TTC549 (cell line): ENCODE results near the gene TIMP3.
"Not testable (repeated sequence)": the region's sequence is repeated elsewhere in the genome, so short reads cannot be mapped to it uniquely, and the experiment has no call there.

Experiments used
- FAIRE-seq: peaks from 2 replicates; lab custom pipeline; 2012; peaks lifted over from hg19 to GRCh38; lab: Jason Lieb, UNC

Gene TIMP3

DNA sequence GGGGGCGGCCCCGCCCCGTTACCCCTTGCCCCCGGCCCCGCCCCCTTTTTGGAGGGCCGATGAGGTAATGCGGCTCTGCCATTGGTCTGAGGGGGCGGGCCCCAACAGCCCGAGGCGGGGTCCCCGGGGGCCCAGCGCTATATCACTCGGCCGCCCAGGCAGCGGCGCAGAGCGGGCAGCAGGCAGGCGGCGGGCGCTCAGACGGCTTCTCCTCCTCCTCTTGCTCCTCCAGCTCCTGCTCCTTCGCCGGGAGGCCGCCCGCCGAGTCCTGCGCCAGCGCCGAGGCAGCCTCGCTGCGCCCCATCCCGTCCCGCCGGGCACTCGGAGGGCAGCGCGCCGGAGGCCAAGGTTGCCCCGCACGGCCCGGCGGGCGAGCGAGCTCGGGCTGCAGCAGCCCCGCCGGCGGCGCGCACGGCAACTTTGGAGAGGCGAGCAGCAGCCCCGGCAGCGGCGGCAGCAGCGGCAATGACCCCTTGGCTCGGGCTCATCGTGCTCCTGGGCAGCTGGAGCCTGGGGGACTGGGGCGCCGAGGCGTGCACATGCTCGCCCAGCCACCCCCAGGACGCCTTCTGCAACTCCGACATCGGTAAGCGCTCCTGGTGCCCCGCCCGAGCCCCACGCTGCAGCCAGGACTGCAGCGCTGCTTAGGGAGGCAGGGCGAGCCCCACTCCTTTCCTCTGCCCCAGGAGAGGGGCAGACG, at the start of gene TIMP3:
TIMP3 (plus strand) TSS at position 169 of the 700 bp plus-strand sequence; CDS start at position 466, 297 bp downstream.
- no peak for FAIRE-seq

DNA sequence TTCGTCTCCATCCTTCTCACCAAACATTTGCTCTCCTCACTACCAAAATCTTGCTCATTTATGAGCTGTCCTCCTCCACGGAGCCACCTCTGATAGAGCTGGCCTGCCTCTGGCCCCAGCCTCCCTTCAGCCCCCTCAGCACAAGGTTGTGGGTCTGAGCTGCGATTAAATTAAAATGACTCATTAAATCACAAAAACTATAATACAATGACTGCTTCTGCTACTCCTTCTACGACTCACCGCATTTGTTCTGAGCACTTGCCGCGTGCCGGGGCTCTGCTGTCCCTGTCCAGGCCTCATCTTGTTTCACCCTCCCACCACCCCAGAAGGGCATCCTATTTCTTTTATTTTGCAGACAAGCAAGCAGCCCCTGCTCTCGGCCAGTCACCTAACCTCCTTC, 49.2 kb upstream of the TIMP3 start:
- FAIRE-seq: no peak

DNA sequence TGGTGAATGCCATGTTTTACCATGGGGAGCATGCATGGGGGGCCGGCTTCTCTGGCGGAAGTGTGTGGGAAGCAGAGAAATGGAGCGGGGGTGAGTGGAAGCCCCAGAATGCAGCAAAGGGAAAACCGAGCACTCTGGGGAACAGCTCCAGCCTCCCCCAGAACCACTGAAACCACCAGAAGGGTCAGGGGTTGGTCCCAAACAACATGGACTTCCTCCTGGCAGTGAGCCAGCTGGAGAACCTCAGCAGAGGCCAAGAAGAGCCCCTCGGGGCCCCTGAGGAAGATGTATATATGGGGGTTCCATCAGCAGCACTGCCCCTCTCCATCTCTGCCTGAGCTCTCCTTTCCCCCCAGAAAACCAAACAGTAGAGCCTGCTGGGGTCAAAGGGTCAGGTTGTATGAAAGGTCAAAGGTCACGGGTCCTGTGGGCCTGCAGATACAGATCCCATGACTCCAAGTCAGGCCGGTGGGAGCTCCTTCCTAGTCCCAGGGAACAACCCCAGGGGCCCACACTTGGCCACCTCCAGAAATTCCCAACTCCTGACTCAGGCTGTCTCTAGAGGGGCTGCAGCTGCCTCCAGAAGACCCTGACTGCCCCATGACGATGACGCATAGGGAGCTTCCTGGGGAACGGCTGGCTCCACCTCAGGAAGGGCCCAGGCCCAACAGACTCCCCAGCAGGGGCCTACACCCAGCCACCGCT, 48.5 kb upstream of the TIMP3 start:
- FAIRE-seq: no peak

DNA sequence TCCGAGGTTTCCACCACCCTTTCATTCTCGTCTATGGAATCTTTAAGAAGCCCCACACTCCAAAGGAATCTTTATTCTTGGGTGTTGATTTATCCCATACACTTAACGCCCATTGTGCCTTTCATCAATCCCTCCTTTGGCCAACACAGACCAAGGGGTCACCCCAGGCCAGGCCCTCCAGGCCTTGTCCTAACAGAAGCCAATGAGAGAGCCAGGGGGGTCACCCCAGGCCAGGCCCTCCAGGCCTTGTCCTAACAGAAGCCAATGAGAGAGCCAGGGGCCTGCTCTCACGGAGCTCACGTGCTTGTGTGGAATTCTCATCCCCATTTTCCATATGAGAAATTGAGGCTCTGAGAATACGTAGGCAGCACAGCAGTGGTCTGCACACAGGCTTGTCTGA, 47.9 kb upstream of the TIMP3 start:
- FAIRE-seq: no peak

DNA sequence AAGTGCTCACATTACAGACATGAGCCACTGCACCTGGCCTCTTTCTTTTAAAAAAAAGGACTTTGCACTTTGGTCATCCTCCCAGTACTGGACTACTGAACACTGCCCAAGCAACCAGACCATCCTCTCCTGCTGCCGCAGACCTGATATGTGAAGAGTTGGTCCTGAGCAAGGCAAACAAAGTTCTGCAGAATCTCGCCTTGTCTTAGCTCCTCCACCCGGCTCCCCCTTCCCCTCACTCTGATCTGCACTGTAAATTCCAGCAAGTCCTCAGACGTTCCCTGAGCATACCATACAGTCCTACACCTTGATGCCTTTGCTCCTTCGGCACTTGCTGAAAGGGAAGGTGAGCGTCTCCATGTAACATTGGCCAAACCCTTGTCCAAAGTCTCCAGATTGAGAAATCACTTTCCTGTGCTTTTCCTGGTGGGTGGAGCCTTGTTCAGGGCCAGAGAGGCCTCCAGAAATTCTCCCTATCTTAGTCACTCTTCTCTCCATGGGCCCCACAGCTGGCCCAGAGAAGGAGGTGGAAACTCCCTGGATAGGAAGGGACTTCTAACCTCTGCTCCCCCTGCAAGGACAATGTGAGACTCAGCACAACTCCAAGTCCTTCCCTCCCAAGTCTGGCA, 47.0 kb upstream of the TIMP3 start:
- no peak for FAIRE-seq

DNA sequence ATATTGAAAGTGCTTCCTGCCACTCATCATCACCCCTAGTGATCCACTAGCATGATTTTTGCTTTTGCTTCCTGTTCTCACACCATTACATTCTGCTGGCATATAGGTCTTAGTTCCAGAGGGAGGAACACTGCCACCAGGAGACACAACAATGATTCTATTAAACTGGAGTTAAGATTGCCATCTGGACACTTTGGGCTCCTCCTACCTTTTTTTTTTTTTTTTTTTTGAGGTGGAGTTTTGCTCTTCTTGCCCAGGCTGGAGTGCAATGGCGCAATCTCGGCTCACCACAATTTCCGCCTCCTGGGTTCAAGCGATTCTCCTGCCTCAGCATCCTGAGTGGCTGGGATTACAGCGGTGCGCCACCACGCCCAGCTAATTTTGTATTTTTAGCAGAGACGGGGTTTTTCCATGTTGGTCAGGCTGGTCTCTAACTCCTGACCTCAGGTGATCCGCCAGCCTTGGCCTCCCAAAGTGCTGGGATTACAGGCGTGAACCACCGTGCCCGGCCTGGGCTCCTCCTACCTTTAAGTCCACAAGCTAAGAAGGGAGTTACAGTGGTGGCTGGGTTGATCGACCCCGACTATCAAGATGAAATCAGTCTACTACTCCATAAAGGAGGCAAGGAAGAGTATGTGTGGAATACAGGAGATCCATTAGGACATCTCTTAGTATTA, 44.3 kb upstream of the TIMP3 start:
- FAIRE-seq: not testable (repeated sequence)

DNA sequence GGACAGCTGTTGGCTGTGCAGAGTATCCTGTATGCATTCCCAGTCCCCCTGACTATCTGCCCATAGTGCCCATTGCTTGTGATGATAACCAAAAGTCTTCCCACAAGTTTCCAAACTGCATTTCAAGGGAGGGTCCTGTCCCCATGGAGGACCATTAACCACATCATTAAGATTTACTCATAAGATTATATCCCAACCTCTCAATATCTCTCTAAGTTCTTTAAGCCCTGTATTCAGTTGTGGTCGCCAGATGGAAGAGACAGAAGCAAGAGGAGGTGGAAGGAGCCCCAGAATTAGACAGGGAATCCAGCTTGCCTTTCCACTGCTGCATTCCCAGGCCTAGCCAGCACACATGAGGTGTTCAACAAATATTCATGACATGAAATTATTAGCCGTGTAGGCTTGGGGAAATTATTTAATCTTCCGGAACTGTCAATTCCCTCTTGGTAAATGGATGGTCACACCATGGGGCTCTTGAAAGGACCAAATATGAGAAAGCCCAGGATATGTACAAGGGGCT, 42.6 kb upstream of the TIMP3 start:
- FAIRE-seq: no peak

DNA sequence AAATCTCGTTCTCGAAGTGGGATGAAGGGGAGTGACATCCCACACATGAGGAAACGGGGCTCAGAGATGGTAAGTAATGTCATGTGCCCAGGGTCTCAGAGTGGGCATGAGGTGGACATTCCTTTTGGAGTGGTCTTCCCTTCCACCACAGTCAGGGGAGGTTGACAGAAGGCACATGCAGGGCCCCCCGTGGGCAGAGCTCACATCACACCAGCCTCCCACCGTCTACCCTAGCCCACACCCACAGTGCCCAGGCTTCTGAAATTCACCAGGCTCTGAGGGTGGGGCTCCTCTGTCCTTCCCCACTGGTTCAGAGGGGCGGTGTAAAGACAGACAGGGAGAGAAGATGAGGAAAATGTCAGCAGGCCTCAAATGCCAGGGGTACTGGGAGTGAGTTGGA, 41.1 kb upstream of the TIMP3 start:
- FAIRE-seq: no peak

DNA sequence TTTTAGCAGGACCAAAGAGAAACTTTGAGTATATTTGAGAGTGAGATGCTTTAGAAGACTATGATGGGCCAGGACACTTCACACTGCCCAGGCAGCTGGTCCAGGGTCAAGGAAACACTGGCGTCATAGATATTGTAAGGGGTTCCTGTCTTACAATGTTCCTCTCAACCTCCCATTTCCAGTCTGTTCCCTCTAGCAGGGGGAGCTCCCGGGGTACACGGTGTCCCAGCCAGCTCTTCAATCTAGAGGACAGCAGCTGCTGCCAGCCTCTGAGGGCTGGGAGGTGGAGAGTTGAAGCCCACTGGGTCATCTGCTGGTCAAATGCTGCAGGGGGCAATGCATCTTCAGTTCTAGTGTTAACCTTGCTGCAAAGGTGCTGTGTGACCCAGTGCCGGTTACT, 40.7 kb upstream of the TIMP3 start:
- no peak for FAIRE-seq

DNA sequence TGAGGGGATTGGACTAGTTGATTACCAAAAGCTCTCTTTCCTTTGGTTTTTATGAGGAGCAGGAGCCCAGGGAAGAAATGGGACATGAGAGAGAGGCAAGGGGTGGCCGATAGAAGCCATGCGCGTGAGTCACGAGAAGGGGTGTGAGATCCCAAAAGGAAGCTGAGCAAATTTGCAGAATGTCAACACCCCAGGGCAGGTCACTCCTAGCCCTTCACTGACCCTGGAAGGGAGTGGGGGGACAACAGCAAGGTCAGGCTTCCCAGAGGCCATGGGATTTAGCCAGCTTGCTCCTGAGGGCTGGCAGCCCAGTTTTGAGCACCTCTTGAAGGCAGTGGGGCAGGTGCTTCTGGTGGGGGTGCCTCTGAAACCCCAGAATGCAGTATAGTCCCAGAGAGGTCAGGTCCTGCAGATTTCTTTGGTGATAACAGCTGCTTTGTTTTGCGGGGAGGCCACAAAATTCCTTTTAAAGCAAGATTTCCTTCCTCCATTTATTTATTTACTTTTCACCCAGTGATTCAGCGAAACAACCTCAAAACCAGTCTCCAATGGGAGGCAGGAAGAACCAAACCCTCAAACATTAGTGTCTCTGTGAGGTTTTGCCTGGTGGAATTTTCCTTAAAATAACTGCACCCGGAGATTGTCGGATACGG, 40.1 kb upstream of the TIMP3 start:
- no peak for FAIRE-seq

DNA sequence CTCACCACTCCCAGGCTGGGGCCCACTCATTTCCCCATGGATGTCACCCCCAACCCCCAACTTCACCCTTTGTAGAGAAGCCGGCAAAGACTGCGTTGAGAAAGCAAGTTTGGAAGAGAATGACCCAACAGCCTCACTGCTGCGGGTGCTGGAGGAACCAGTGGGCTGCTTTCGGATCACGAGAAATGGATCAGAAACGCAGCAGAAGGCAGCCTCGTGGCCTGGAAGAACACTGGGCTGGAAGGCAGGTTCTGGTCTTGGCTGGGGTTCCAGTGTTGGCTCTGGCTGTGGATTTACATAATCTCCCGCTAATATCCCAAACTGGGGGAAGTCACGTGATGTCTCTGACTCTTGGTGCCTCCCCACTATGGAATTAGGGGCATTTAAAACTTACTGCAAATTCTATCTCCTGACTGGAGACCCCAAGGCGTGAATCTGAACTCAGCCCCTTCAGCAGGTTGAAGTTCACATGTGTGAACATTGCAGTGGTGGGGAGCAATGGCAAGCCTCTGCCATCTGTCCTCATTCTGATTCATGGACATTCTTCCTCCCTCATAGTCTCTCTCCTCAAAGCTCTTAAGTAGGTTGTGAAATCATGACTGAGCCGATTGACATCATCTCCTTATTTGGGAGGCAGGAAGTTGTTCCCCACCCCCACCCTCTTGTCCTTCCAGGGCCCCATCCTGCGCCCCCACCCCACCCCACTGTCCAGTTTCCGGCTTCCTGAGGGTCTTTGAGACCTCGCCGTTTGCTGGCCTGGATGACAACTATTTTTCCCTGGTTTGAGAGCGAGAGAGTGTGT, 37.0 kb upstream of the TIMP3 start:
- FAIRE-seq: no peak

DNA sequence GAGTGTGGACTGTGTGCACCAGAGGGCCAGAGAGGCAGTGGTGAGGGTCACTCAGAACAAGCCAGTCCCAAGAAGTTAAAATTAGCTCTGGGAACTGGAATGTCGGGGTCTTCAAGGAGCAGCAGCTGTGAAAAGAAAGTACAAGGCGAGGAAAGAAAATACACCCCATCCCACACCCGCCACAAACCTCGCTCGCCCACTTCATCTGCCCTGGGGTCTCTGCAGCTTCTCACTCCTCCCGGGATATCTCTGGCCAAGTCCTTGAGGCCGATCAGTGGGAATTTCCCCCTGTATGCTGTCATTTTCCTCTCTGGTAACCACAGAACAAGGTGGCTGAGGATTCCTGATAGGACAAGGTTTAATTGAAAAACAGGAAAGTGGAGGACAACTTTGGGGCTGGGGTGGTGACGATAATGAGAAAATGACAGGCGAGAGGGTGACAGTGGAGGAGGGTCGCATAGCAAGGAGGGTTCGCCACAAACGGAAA, 36.3 kb upstream of the TIMP3 start:
- no peak for FAIRE-seq

DNA sequence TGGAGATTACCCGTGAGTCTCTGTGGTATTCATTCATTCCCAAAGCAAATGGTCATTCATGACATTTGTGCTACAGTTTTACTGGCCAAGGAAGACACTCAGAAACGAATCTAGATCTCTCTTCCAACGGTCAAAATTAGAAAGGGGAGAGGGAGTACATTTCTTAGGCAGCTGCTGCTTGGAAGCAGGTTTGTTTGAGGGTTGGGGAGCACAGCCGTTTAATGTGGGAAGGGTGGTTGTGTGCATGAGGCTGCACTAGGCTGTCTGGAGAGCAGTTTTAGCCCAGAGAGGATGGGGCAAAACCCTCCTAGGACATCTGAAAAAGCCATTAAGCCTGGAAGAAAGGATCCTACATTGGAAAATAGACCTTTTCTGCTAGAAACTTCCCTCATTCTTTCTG, 29.7 kb upstream of the TIMP3 start:
- FAIRE-seq: no peak

DNA sequence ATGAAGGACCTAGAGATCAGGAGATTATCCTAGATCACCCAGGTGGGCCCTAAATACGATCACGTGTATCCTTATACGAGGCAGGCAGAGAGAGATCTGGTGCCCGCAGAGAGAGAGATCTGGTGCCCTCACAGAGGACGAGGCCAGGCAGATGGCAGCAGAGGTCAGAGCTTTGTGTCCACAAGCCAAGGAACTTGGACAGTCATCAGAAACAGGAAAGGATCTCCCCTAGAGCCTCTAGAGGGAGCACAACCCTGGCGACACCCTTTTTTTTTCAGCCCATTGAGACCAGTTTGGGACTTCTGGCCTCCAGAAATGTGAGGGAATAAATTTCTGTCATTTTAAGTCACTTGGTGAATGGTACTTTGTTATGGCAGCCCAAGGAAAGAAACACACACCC, 25.5 kb upstream of the TIMP3 start:
- no peak for FAIRE-seq

DNA sequence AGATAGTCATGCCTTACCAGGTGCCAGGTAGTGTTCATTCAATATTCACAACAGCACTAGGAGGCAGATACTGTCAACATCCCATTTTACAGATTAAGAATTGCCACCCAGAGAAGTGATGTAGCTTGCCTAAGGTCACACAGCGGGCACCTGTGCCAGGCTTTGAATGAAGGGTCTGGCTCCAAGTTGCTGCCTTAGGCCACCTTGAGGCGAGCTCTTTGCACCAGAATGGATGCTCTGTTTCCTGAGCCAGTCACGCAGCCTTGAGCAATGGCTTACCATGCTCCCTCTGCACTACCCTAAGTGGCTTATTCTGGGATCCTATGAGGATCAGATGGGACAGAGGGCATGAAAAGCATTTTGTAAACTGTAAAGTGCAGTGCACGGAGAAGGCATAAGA, 25.1 kb upstream of the TIMP3 start:
- no peak for FAIRE-seq

DNA sequence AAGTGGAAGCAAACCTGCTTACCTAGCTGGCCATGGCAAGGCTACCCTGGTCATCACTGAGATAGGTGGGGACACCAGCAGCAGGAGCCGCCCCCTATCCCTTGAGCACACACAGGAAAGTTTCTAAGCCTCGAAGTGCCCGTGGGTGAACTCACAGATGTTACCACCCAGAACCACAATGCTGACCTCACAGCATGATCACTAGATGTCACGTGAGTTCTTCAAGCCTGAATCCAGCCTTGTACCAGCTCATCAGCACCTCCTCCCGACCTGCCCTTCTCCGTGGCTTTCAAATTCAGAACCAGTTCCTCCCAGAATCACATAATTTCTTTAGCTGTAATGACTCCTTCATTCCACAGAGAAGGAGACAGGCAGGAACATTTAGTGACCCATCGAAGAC, 24.7 kb upstream of the TIMP3 start:
- FAIRE-seq: no peak

DNA sequence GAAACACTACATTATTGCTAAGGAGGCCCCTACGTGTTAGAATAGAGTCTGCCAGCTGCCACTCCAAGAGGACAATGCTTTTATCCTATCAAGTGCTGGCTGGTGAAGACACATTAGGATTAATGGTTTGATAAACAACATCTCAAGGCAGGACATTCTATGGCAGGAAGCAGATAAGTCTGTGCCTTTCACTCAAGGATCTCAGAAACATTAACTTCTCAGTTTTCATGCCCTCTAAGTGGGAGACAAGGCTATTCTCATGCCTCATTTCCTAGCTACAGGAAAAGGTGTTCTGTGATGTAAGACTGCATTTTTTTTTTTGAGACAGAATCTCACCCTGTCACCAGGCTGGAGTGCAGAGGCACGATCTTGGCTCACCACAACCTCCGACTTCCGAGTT, 23.5 kb upstream of the TIMP3 start:
- FAIRE-seq: no peak

DNA sequence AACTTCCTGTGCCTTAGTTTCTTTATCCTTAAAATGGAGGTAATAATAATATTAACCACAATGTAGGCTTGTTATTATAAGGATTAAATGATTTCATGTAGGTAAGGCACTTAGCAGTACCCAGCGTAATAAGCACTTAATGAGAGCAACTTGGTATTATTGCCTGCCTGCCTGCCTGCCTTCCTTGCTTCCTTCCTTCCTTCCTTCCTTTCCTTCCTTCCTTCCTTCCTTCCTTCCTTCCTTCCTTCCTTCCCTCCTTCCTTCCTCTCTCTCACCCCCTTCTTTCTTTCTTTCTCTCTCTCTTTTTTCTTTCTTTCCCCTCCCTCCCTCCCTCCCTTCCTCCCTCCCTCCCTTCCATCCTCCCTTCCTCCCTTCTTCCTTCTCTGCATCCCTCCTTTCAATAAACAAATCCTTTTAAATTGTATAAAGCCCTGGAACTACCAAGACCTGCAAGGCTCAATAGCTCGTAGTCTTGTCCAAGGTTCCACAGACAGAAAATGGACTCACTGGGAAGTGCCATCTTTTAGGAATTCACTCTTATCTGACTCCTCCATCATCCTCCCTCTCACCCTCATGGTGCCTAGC, 20.7 kb upstream of the TIMP3 start:
- no peak for FAIRE-seq

DNA sequence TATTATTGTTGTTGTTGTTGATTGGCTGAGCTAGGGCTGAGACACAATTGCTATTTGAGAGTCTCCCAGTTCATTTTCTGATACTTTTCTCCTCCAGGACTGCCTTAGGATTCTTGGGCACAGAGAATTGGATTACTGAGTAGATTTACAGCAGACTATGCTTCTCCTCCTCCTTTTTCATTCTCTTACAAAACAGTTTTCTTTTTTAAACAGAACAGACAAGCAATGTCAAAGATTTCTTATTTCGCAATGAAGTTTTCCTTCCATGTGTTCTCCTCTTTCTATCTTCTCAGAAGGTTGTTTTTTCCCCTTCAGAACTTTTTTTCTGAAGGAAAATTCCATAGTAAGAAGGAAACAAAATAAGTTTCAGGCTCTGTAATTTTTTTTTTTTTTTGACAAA, 19.8 kb upstream of the TIMP3 start:
- no peak for FAIRE-seq

DNA sequence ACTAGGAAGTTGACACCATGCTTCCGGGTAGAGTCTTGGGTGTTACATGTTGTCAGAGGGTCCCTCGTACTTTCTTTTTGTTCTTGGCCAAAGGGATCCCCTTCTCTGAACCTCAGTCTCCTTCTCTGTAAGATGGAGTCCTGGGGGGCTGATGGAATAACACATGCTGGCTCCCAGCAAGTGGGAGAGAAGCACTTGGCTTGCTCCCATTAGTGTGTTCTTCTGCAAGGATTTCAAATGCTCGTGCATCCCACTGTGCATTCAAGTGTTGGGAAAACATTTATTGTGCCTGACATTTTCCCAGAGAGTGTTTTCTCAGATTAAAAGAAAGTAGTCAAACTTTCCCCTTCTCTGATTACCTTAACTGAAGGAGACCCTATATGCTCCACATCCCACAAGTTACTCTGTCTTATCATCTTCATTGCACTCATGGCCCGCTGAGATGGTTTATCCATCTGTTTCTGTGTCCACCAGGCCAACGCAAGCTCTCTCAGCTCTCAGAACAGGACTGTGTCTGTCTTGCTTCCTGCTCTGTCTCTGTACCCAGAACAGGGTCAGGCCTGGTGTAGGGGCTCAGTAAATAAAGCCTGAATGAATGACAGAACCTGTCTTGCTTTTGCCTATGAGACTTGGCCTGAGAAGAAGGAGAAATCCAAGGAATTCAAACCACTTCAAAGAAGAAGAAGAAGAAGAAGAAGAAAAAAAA, 16.0 kb upstream of the TIMP3 start:
- FAIRE-seq: no peak
